ENCODE data around the gene RAB3IL1.

- TF ChIP-seq TAF1 (IDR thresholded peaks at IDR 0.05; ENCODE audit: low read depth, low read length) = no peak
- no peak for TF ChIP-seq POLR2A (IDR thresholded peaks at IDR 0.05; ENCODE audit: low read depth, low read length)
- no peak for TF ChIP-seq POLR2AphosphoS5 (IDR thresholded peaks at IDR 0.05; ENCODE audit: low read depth, low read length)
These were observed 4.9 kb downstream of the RAB3IL1 start for GRCh38 chr11:61912530-61912898.

Data from GM12891 (cell line).